HepG2 (cell line): Measurements from ENCODE around the gene AHNAK. TPM values are rescaled to one million over a fixed set of nuclear protein-coding genes. Genes with fewer than 3 reads are reported as not detected.

Experiments used
- AHR ChIP-seq: IDR thresholded peaks from 2 replicates; pipeline ENCODE4 v1.6.1; 2018; ENCODE audit warnings: missing genetic modification reagents, missing compliant biosample characterization
- CHCHD3 ChIP-seq: sonication (generic); formaldehyde crosslinking; IDR thresholded peaks from 2 replicates; pipeline ENCODE4 v1.8.0; 2022; ENCODE audit warnings: mild to moderate bottlenecking, missing genetic modification reagents, moderate library complexity
- CREBL2 ChIP-seq: sonication (generic); formaldehyde crosslinking; IDR thresholded peaks from 2 replicates; pipeline ENCODE4 v1.8.1; 2023; ENCODE audit warnings: missing genetic modification reagents, mild to moderate bottlenecking, borderline replicate concordance
- HBP1 ChIP-seq: IDR thresholded peaks from 2 replicates; pipeline ENCODE4 v1.6.1; 2016; ENCODE audit warnings: low read depth, control low read depth
- IKZF5 ChIP-seq: IDR thresholded peaks from 2 replicates; pipeline ENCODE4 v1.6.1; 2018; ENCODE audit warnings: missing genetic modification reagents, mild to moderate bottlenecking, missing compliant biosample characterization
- KMT2B ChIP-seq: IDR thresholded peaks from 2 replicates; pipeline ENCODE4 v1.6.1; 2016; ENCODE audit warnings: missing genetic modification reagents, missing compliant biosample characterization
- MEF2D ChIP-seq: sonication (generic); formaldehyde crosslinking; IDR thresholded peaks from 2 replicates; pipeline ENCODE4 v1.5.1; 2020; ENCODE audit warnings: mild to moderate bottlenecking, missing genetic modification reagents
- MTA1 ChIP-seq: sonication (generic); formaldehyde crosslinking; IDR thresholded peaks from 2 replicates; pipeline ENCODE4 v1.4.0; 2020; ENCODE audit warnings: missing genetic modification reagents, mild to moderate bottlenecking, borderline replicate concordance
- NFE2 ChIP-seq: sonication (generic); formaldehyde crosslinking; IDR thresholded peaks from 2 replicates; pipeline ENCODE4 v1.4.0; 2020; ENCODE audit warnings: missing genetic modification reagents
- NFIC ChIP-seq: IDR thresholded peaks from 2 replicates; pipeline ENCODE4 v1.6.1; 2012; ENCODE audit warnings: mild to moderate bottlenecking, low read length, inconsistent platforms
- POGZ ChIP-seq: sonication (generic); formaldehyde crosslinking; IDR thresholded peaks from 2 replicates; pipeline ENCODE4 v1.4.0; 2020; ENCODE audit warnings: mild to moderate bottlenecking, missing genetic modification reagents
- SIN3A ChIP-seq: IDR thresholded peaks from 2 replicates; pipeline ENCODE4 v1.6.1; 2011; ENCODE audit warnings: low read depth, mild to moderate bottlenecking, control low read depth, low read length, borderline replicate concordance
- TP53 ChIP-seq: sonication (generic); formaldehyde crosslinking; conservative IDR thresholded peaks from 2 replicates; pipeline ENCODE4 v1.4.0; 2020; ENCODE audit warnings: missing genetic modification reagents
- U2AF1 ChIP-seq: fragments of 200-400 bp; formaldehyde crosslinking; optimal IDR thresholded peaks from 2 replicates; pipeline ENCODE3; 2017; ENCODE audit warnings: mild to moderate bottlenecking, low read depth, low read length
- ZBTB20 ChIP-seq: sonication (generic); formaldehyde crosslinking; IDR thresholded peaks from 2 replicates; pipeline ENCODE4 v1.8.1; 2023; ENCODE audit warnings: missing genetic modification reagents, low read depth, mild to moderate bottlenecking, borderline replicate concordance
- ZBTB3 ChIP-seq: sonication (generic); formaldehyde crosslinking; IDR thresholded peaks from 2 replicates; pipeline ENCODE4 v1.4.0; 2020; ENCODE audit warnings: low read depth, mild to moderate bottlenecking, moderate library complexity, missing genetic modification reagents, borderline replicate concordance
- ZKSCAN5 ChIP-seq: sonication (generic); formaldehyde crosslinking; IDR thresholded peaks from 2 replicates; pipeline ENCODE4 v1.5.1; 2020; ENCODE audit warnings: mild to moderate bottlenecking, missing genetic modification reagents
- ZNF251 ChIP-seq: sonication (generic); formaldehyde crosslinking; IDR thresholded peaks from 2 replicates; pipeline ENCODE4 v1.9.0; 2021; ENCODE audit warnings: mild to moderate bottlenecking, missing genetic modification reagents
- ZNF33A ChIP-seq: sonication (generic); formaldehyde crosslinking; IDR thresholded peaks from 2 replicates; pipeline ENCODE4 v1.5.1; 2020; ENCODE audit warnings: missing genetic modification reagents, mild to moderate bottlenecking, moderate library complexity, borderline replicate concordance
- ZNF343 ChIP-seq: sonication (generic); formaldehyde crosslinking; IDR thresholded peaks from 2 replicates; pipeline ENCODE4 v1.4.0; 2020; ENCODE audit warnings: mild to moderate bottlenecking, missing genetic modification reagents
- ZNF720 ChIP-seq: sonication (generic); formaldehyde crosslinking; IDR thresholded peaks from 2 replicates; pipeline ENCODE4 v1.4.0; 2020; ENCODE audit warnings: missing genetic modification reagents
- ZNF782 ChIP-seq: sonication (generic); formaldehyde crosslinking; IDR thresholded peaks from 2 replicates; pipeline ENCODE4 v1.4.0; 2020; ENCODE audit warnings: missing genetic modification reagents, mild to moderate bottlenecking, borderline replicate concordance
- polyA plus RNA-seq, 8 experiments: library from polyadenylated mRNA; depleted of rRNA in 3 of 8; stranded (reverse) in 7 of 8; unstranded in 1 of 8; fragments of >200 nt; fragmentation: Illumina TruSeq in 4 of 8; extraction: Trizol in 4 of 8; gene quantifications; 2 replicates each; pipeline versions ENCODE4 v1.2.1 to v1.2.3, GENCODE V29; 2011 to 2016; ENCODE audit warnings: low read depth in 4 of 8, missing spikeins in 1 of 8, mixed read lengths in 1 of 8; ENCODE audit not compliant: insufficient read depth in 1 of 8
- total RNA-seq, 5 experiments: library from RNA; depleted of rRNA; stranded (reverse); fragments of >200 nt; fragmentation: Illumina TruSeq; extraction: Trizol; gene quantifications; 2 replicates each; pipeline ENCODE4 v1.2.3, GENCODE V29; 2016; ENCODE audit warnings: low read depth in 1 of 5
- TF ChIP-seq, protein P1 (sequence below): sonication (generic); formaldehyde crosslinking; IDR thresholded peaks from 2 replicates; pipeline ENCODE4 v1.4.0; 2020; ENCODE audit warnings: missing genetic modification reagents
- TF ChIP-seq, protein P2 (sequence below): sonication (generic); formaldehyde crosslinking; IDR thresholded peaks from 2 replicates; pipeline ENCODE4 v1.4.0; 2020; ENCODE audit warnings: missing genetic modification reagents, borderline replicate concordance

The AHNAK gene
- total and polyA plus RNA-seq, 2 of the 13 experiments (the other 11 are each of a cell fraction or from before 2014, with no cell fraction given): 23.4 to 25.0 TPM

- TF ChIP-seq IKZF5 (no peak), ZBTB20 (CRISPR knock-in tag) (no peak), MTA1 (CRISPR knock-in tag) (no peak), AHR (CRISPR knock-in tag) (no peak), ZNF343 (no peak), U2AF1 (no peak), MEF2D (no peak), NFIC (no peak), CHCHD3 (CRISPR knock-in tag) (no peak), ZNF33A (CRISPR knock-in tag) (no peak), CREBL2 (CRISPR knock-in tag) (no peak), TP53 (no peak), HBP1 (CRISPR knock-in tag) (no peak), ZNF782 (CRISPR knock-in tag) (no peak), ZNF251 (CRISPR knock-in tag) (no peak), POGZ (CRISPR knock-in tag) (no peak), ZNF720 (CRISPR knock-in tag) (no peak), ZKSCAN5 (CRISPR knock-in tag) (no peak), NFE2 (no peak), KMT2B (no peak), ZBTB3 (CRISPR knock-in tag) (no peak), SIN3A (no peak)
- TF ChIP-seq, protein P1, sequence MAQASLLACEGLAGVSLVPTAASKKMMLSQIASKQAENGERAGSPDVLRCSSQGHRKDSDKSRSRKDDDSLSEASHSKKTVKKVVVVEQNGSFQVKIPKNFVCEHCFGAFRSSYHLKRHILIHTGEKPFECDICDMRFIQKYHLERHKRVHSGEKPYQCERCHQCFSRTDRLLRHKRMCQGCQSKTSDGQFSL (CRISPR knock-in tag): no peak
- TF ChIP-seq, protein P2, sequence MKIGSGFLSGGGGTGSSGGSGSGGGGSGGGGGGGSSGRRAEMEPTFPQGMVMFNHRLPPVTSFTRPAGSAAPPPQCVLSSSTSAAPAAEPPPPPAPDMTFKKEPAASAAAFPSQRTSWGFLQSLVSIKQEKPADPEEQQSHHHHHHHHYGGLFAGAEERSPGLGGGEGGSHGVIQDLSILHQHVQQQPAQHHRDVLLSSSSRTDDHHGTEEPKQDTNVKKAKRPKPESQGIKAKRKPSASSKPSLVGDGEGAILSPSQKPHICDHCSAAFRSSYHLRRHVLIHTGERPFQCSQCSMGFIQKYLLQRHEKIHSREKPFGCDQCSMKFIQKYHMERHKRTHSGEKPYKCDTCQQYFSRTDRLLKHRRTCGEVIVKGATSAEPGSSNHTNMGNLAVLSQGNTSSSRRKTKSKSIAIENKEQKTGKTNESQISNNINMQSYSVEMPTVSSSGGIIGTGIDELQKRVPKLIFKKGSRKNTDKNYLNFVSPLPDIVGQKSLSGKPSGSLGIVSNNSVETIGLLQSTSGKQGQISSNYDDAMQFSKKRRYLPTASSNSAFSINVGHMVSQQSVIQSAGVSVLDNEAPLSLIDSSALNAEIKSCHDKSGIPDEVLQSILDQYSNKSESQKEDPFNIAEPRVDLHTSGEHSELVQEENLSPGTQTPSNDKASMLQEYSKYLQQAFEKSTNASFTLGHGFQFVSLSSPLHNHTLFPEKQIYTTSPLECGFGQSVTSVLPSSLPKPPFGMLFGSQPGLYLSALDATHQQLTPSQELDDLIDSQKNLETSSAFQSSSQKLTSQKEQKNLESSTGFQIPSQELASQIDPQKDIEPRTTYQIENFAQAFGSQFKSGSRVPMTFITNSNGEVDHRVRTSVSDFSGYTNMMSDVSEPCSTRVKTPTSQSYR: 0 out of 2 replicates have a peak, but pooled peaks have one; percentile 8
Observed at GRCh38 chr11:62472063-62472884, 74.3 kb downstream of the AHNAK start (continued).
